H1 (cell line): ENCODE measurements around the gene ANXA6. TPM values are rescaled to one million over a fixed set of nuclear protein-coding genes. Genes with fewer than 3 reads are reported as not detected.

Experiments
- CTCF ChIA-PET: fragments of 300-600 bp; sonication (Branson Sonifier 250); formaldehyde crosslinking; loops from one replicate; lab custom pipeline; 2021; ENCODE audit not compliant: partially characterized antibody; lab: Charles Lee
- POLR2A ChIA-PET: fragments of 300-600 bp; sonication (Branson Sonifier 250); formaldehyde crosslinking; loops from one replicate; lab custom pipeline; 2021; ENCODE audit warnings: inconsistent platforms; ENCODE audit not compliant: partially characterized antibody; lab: Charles Lee
- DNase-seq, 2 experiments: peaks; one replicate each; pipeline versions ENCODE4 v3.0.0 to v3.0.0-alpha.2; 2010 to 2022; ENCODE audit warnings: low spot score in 2 of 2, low read depth in 1 of 2, mixed read lengths in 1 of 2
- FAIRE-seq: peaks from 2 replicates; lab custom pipeline; 2011; peaks lifted over from hg19 to GRCh38; lab: Jason Lieb, UNC
- H2AFZ ChIP-seq: 2 replicates; pipeline ENCODE4 v1.8.1; 2012; ENCODE audit warnings: low read length, inconsistent platforms
- H2AK5ac ChIP-seq: 2 replicates; pipeline ENCODE4 v1.6.1; 2013; ENCODE audit warnings: low read depth, low read length
- H2BK120ac ChIP-seq: replicated peaks from 2 replicates; pipeline ENCODE3; 2013; ENCODE audit warnings: low read depth, low read length, inconsistent platforms
- H2BK12ac ChIP-seq: 2 replicates; pipeline ENCODE4 v1.6.1; 2013; ENCODE audit warnings: low read depth, low read length
- H2BK15ac ChIP-seq: 2 replicates; pipeline ENCODE4 v1.6.1; 2013; ENCODE audit warnings: low read length
- H2BK20ac ChIP-seq: 2 replicates; pipeline ENCODE4 v1.6.1; 2013; ENCODE audit warnings: low read length
- H2BK5ac ChIP-seq: 2 replicates; pipeline ENCODE4 v1.6.1; 2013; ENCODE audit warnings: low read depth, low read length
- H3K14ac ChIP-seq: 2 replicates; pipeline ENCODE4 v1.6.1; 2013; ENCODE audit warnings: inconsistent platforms; ENCODE audit not compliant: insufficient read length
- H3K18ac ChIP-seq: 2 replicates; pipeline ENCODE4 v1.6.1; 2013; ENCODE audit warnings: low read length; ENCODE audit errors: extremely low read depth
- H3K23ac ChIP-seq: 2 replicates; pipeline ENCODE4 v1.6.1; 2013; ENCODE audit warnings: inconsistent platforms; ENCODE audit not compliant: insufficient read length
- H3K23me2 ChIP-seq: 2 replicates; pipeline ENCODE4 v1.6.1; 2013; ENCODE audit warnings: low read depth, low read length
- H3K27ac ChIP-seq: 2 replicates; pipeline ENCODE4 v1.6.1; 2011; ENCODE audit warnings: low read depth, low read length, inconsistent platforms
- H3K27me3 ChIP-seq, 4 experiments: replicated peaks in 1 of 4; 1 replicate in 1 of 4; 2 replicates in 3 of 4; pipeline versions ENCODE4 v1.6.1 to v1.8.1; 2011 to 2013; ENCODE audit warnings: low read length in 3 of 4, mild to moderate bottlenecking in 3 of 4, inconsistent platforms in 2 of 4, mixed read lengths in 2 of 4, moderate library complexity in 1 of 4; ENCODE audit not compliant: control insufficient read depth in 3 of 4, insufficient read depth in 3 of 4; ENCODE audit errors: extremely low read depth in 1 of 4
- H3K36me3 ChIP-seq, 4 experiments: 2 replicates each; pipeline versions ENCODE4 v1.6.1 to v1.8.1; 2011 to 2013; ENCODE audit warnings: mild to moderate bottlenecking in 4 of 4, low read length in 3 of 4, moderate library complexity in 2 of 4, control low read depth in 1 of 4, inconsistent platforms in 1 of 4; ENCODE audit not compliant: insufficient read depth in 4 of 4, control insufficient read depth in 2 of 4
- H3K4ac ChIP-seq: replicated peaks from 2 replicates; pipeline ENCODE3; 2013; ENCODE audit warnings: low read length, low read depth, mixed read lengths, inconsistent platforms; ENCODE audit not compliant: insufficient read length
- H3K4me1 ChIP-seq, 4 experiments: replicated peaks in 1 of 4; 1 replicate in 1 of 4; 2 replicates in 3 of 4; pipeline versions ENCODE4 v1.6.1 to v1.8.1; 2011 to 2013; ENCODE audit warnings: low read length in 3 of 4, inconsistent platforms in 2 of 4, mixed read lengths in 1 of 4; ENCODE audit not compliant: insufficient read depth in 4 of 4, control insufficient read depth in 3 of 4
- H3K4me2 ChIP-seq, 2 experiments: 2 replicates each; pipeline versions ENCODE4 v1.6.1 to v1.8.1; 2011 to 2013; ENCODE audit warnings: low read depth in 2 of 2, low read length in 2 of 2, control low read depth in 1 of 2, inconsistent platforms in 1 of 2, mild to moderate bottlenecking in 1 of 2; ENCODE audit not compliant: insufficient read depth in 1 of 2
- H3K4me3 ChIP-seq, 4 experiments: fragments of 200-600, 300-600 bp in 1 of 4; sonication (generic), shearing (Covaris generic), sonication (Bioruptor Twin) in 1 of 4; 2 replicates each; pipeline versions ENCODE4 v1.5.1 to v1.8.1; 2011 to 2016; ENCODE audit warnings: low read length in 4 of 4, low read depth in 3 of 4, control low read depth in 2 of 4, inconsistent platforms in 2 of 4, mild to moderate bottlenecking in 2 of 4, mixed read lengths in 1 of 4, moderate library complexity in 1 of 4; ENCODE audit not compliant: insufficient read depth in 2 of 4; ENCODE audit errors: extremely low read depth in 1 of 4
- H3K56ac ChIP-seq: replicated peaks from 2 replicates; pipeline ENCODE3; 2013; ENCODE audit warnings: low read depth, mild to moderate bottlenecking, mixed read lengths, low read length, inconsistent platforms; ENCODE audit not compliant: insufficient read length
- H3K79me1 ChIP-seq: 2 replicates; pipeline ENCODE4 v1.6.1; 2013; ENCODE audit warnings: low read depth, low read length, control low read depth
- H3K79me2 ChIP-seq, 2 experiments: 2 replicates each; pipeline versions ENCODE4 v1.6.1 to v1.8.1; 2012 to 2013; ENCODE audit warnings: low read length in 2 of 2, mild to moderate bottlenecking in 2 of 2, inconsistent platforms in 1 of 2; ENCODE audit not compliant: insufficient read depth in 2 of 2, control insufficient read depth in 1 of 2
- H3K9ac ChIP-seq, 4 experiments: replicated peaks in 1 of 4; 1 replicate in 1 of 4; 2 replicates in 3 of 4; pipeline versions ENCODE4 v1.6.1 to v1.8.1; 2011 to 2013; ENCODE audit warnings: low read depth in 3 of 4, low read length in 3 of 4, control low read depth in 2 of 4, mild to moderate bottlenecking in 2 of 4, moderate library complexity in 2 of 4, inconsistent platforms in 1 of 4; ENCODE audit errors: extremely low read depth in 1 of 4
- H3K9me3 ChIP-seq, 2 experiments: 2 replicates each; pipeline versions ENCODE4 v1.6.1 to v1.8.1; 2012 to 2013; ENCODE audit warnings: mild to moderate bottlenecking in 2 of 2, moderate library complexity in 2 of 2, control low read depth in 1 of 2, inconsistent platforms in 1 of 2, low read depth in 1 of 2, low read length in 1 of 2, mixed read lengths in 1 of 2; ENCODE audit not compliant: insufficient read depth in 2 of 2
- H4K20me1 ChIP-seq, 2 experiments: replicated peaks in 1 of 2; 2 replicates each; pipeline versions ENCODE3 to v1.8.1; 2011 to 2013; ENCODE audit warnings: inconsistent platforms in 2 of 2, low read length in 2 of 2, mild to moderate bottlenecking in 1 of 2; ENCODE audit not compliant: insufficient read depth in 2 of 2, control insufficient read depth in 1 of 2
- H4K5ac ChIP-seq: 2 replicates; pipeline ENCODE4 v1.6.1; 2013; ENCODE audit warnings: low read length, low read depth, mixed read lengths, inconsistent platforms; ENCODE audit not compliant: insufficient read length
- H4K8ac ChIP-seq: 2 replicates; pipeline ENCODE4 v1.8.0; 2013; ENCODE audit warnings: mild to moderate bottlenecking, moderate library complexity, low read length, inconsistent platforms; ENCODE audit not compliant: insufficient read depth; ENCODE audit errors: extremely low read depth
- H4K91ac ChIP-seq: replicated peaks from 2 replicates; pipeline ENCODE3; 2013; ENCODE audit warnings: low read length, mixed read lengths, inconsistent platforms; ENCODE audit not compliant: insufficient read length
- ASH2L ChIP-seq: fragments of 200-600, 300-600 bp; sonication (generic); IDR thresholded peaks from one replicate; pipeline ENCODE4 v1.7.1; 2017; ENCODE audit warnings: low read length
- CBX5 ChIP-seq: fragments of 300-800, 300-1000 bp; sonication (generic); IDR thresholded peaks from 2 replicates; pipeline ENCODE4 v1.7.1; 2016; ENCODE audit warnings: antibody characterized with exemption, low read length, low read depth
- CEBPB ChIP-seq: IDR thresholded peaks from 2 replicates; pipeline ENCODE4 v1.6.1; 2012; ENCODE audit warnings: low read depth, low read length
- CHD1 ChIP-seq: IDR thresholded peaks from 2 replicates; pipeline ENCODE4 v1.6.1; 2012; ENCODE audit warnings: low read depth, low read length, improper control_type of control experiment
- CTBP2 ChIP-seq: IDR thresholded peaks from 2 replicates; pipeline ENCODE4 v1.7.0; 2011; ENCODE audit warnings: borderline replicate concordance, mild to moderate bottlenecking, moderate library complexity, mixed read lengths, low read length; ENCODE audit not compliant: insufficient read depth, insufficient read length
- CTCF ChIP-seq, 3 experiments: IDR thresholded peaks; 1 replicate in 2 of 3; 2 replicates in 1 of 3; pipeline versions ENCODE4 v1.5.1 to v1.6.1; 2011; ENCODE audit warnings: low read length in 3 of 3, mild to moderate bottlenecking in 3 of 3, inconsistent platforms in 2 of 3, low read depth in 1 of 3, moderate library complexity in 1 of 3; ENCODE audit not compliant: insufficient read depth in 1 of 3; ENCODE audit errors: control extremely low read depth in 1 of 3
- NANOG ChIP-seq: IDR thresholded peaks from 2 replicates; pipeline ENCODE4 v1.6.1; 2011; ENCODE audit warnings: low read length, low read depth, mild to moderate bottlenecking, inconsistent platforms; ENCODE audit not compliant: insufficient read depth, poor library complexity, severe bottlenecking
- RFX5 ChIP-seq: IDR thresholded peaks from 2 replicates; pipeline ENCODE4 v1.6.1; 2011; ENCODE audit warnings: low read depth, low read length, improper control_type of control experiment, borderline replicate concordance
- SUZ12 ChIP-seq: fragments of 200-600 bp; sonication (generic); IDR thresholded peaks from 2 replicates; pipeline ENCODE4 v1.6.1; 2012; ENCODE audit warnings: mild to moderate bottlenecking, inconsistent platforms, low read length, moderate library complexity, mixed read lengths
- TEAD4 ChIP-seq: IDR thresholded peaks from 2 replicates; pipeline ENCODE4 v1.6.1; 2012; ENCODE audit warnings: low read depth, low read length, inconsistent platforms, mixed read lengths
- WGBS, 2 experiments: shearing (Covaris generic) in 1 of 2; methylation state at CpG; one replicate each; pipeline versions ENCODE4 v1.1.6 to v1.1.7; 2013 to 2015; ENCODE audit warnings: low lambda C conversion rate in 2 of 2, mixed read lengths in 2 of 2, inconsistent platforms in 1 of 2, low coverage in 1 of 2, missing lambda C conversion rate in 1 of 2; ENCODE audit not compliant: insufficient replicate concordance in 2 of 2, insufficient coverage in 1 of 2, insufficient read length in 1 of 2; ENCODE audit errors: extremely low coverage in 1 of 2, missing lambda C conversion rate in 1 of 2; 5-methylcytosine and 5-hydroxymethylcytosine counted together
- polyA plus RNA-seq, 7 experiments: library from polyadenylated mRNA; depleted of rRNA in 3 of 7; stranded (reverse) in 5 of 7; unstranded in 2 of 7; fragments of >200 nt in 5 of 7; fragments of 200-250 nt in 2 of 7; gene quantifications; 1 replicate in 5 of 7; 2 replicates in 1 of 7; 4 replicates in 1 of 7; pipeline versions ENCODE4 v1.2.1 to v1.2.3, GENCODE V29; 2011 to 2013; ENCODE audit warnings: missing spikeins in 2 of 7, mixed read lengths in 2 of 7
- total RNA-seq: library from RNA; stranded (reverse); fragmentation: NEBNext Ultra II Directional; extraction: Animal tissue kit (Norgen Biotek cat#: 25700); gene quantifications from 2 replicates; pipeline ENCODE4 v1.2.1, GENCODE V29; 2021

Gene ANXA6
- total and polyA plus RNA-seq, 2 of the 8 experiments (the other 6 are each of a cell fraction or from before 2014, with no cell fraction given), result 61.3 to 78.6 TPM

- Histone ChIP-seq H2AK5ac (no peak overlapping the region), H2AFZ (no peak overlapping the region), H3K23ac (no peak overlapping the region), H3K4ac (no peak overlapping the region), H2BK15ac (no peak overlapping the region), H3K27ac (no peak overlapping the region), H4K91ac (no peak overlapping the region), H3K9me3 (no peaks in the 10 kb centered on the region), H3K4me1 (peaks cover 0 to 6% (median 6%) of the 10 kb centered on the region in 4 experiments; a peak in 5 of 7 replicates), H3K9ac (no peak overlapping the region), H2BK5ac (no peak overlapping the region), H3K14ac (no peak overlapping the region), H3K79me1 (no peaks in the 10 kb centered on the region), H2BK120ac (no peak overlapping the region), H2BK20ac (no peak overlapping the region), H3K36me3 (no peaks in the 10 kb centered on the region), H3K18ac (no peak overlapping the region), H3K27me3 (peaks cover 0 to 2% (median 1%) of the 10 kb centered on the region in 4 experiments; a peak in 1 of 7 replicates), H3K79me2 (no peaks in the 10 kb centered on the region), H3K4me3 (no peak overlapping the region), H4K20me1 (no peaks in the 10 kb centered on the region), H3K56ac (no peak overlapping the region), H4K8ac (no peak overlapping the region), H4K5ac (no peak overlapping the region), H3K4me2 (no peak overlapping the region), H2BK12ac (no peak overlapping the region), H3K23me2 (peaks cover 5% of the 10 kb centered on the region)
- WGBS, 2 experiments, result 82% methylated on average over 1 of the region's 1 CpG; no CpG with 5 or more reads in 1 of the 2 experiments
- FAIRE-seq (no peak), DNase-seq (no peak)
- TF ChIP-seq SUZ12, result no peak
- no peak for TF ChIP-seq CTBP2
- TF ChIP-seq RFX5, result no peak
- no peak for TF ChIP-seq CTCF (IDR thresholded peaks at IDR 0.05; ENCODE audit: control extremely low read depth in 1 of 3, insufficient read depth in 1 of 3, low read depth in 1 of 3, low read length in 3 of 3)
- TF ChIP-seq NANOG, result no peak
- no peak for TF ChIP-seq CBX5
- TF ChIP-seq TEAD4, result no peak
- no peak for TF ChIP-seq CHD1
- no peak for TF ChIP-seq ASH2L
- no peak for TF ChIP-seq CEBPB
- ChIA-PET POLR2A (interaction anchor here (1.3 kb wide), 1 partner anchor 12 kb away, joined by 3 read pairs; no protein-coding TSS in a partner anchor), CTCF (interaction anchor here (0.9 to 20.0 kb wide), 11 partner anchors 9 to 360 kb away, joined by 3 to 810 read pairs (median 7); no protein-coding TSS in a partner anchor)
These were observed 5.2 kb upstream of the ANXA6 start for GRCh38 chr5:151162776-151163175.
